ENCODE data around the gene EEPD1.

- no peak for TF ChIP-seq POLR2A (IDR thresholded peaks at IDR 0.05)
- no peak for TF ChIP-seq CTCF (IDR thresholded peaks at IDR 0.05)
Measured at GRCh38 chr7:36261019-36261754, 108.1 kb downstream of the EEPD1 start.
